HepG2 (cell line): ENCODE measurements around the gene TUBGCP6. TPM values are rescaled to one million over a fixed set of nuclear protein-coding genes. Genes with fewer than 3 reads are reported as not detected.
A peak's percentile ranks its signal among the peaks of the same experiment; 100 is the strongest.

Experiments used
- ATM ChIP-seq: fragments of 450-650 bp; IDR thresholded peaks from 2 replicates; pipeline ENCODE4 v1.7.1; 2017; ENCODE audit warnings: mild to moderate bottlenecking, borderline replicate concordance
- CCDC6 ChIP-seq: sonication (generic); formaldehyde crosslinking; IDR thresholded peaks from 2 replicates; pipeline ENCODE4 v1.8.1; 2022; ENCODE audit warnings: mild to moderate bottlenecking, missing genetic modification reagents, moderate library complexity
- CEBPG ChIP-seq: IDR thresholded peaks from 2 replicates; pipeline ENCODE4 v1.6.1; 2016
- CERS6 ChIP-seq: sonication (generic); formaldehyde crosslinking; IDR thresholded peaks from 2 replicates; pipeline ENCODE4 v1.5.0; 2020; ENCODE audit warnings: missing genetic modification reagents
- HCFC1 ChIP-seq: fragments of 150-350 bp; IDR thresholded peaks from 2 replicates; pipeline ENCODE4 v1.6.1; 2014; ENCODE audit warnings: low read depth, low read length
- IKZF4 ChIP-seq: sonication (generic); formaldehyde crosslinking; IDR thresholded peaks from 2 replicates; pipeline ENCODE4 v1.5.1; 2020; ENCODE audit warnings: borderline replicate concordance, mild to moderate bottlenecking, low read depth, missing genetic modification reagents; ENCODE audit errors: not compliant biosample characterization
- JUNB ChIP-seq: sonication (generic); formaldehyde crosslinking; IDR thresholded peaks from 2 replicates; pipeline ENCODE4 v1.8.0; 2022; ENCODE audit warnings: missing genetic modification reagents, mild to moderate bottlenecking, borderline replicate concordance
- KAT7 ChIP-seq: IDR thresholded peaks from 2 replicates; pipeline ENCODE4 v1.6.1; 2018; ENCODE audit warnings: borderline replicate concordance, missing compliant biosample characterization
- TEAD2 ChIP-seq: sonication (generic); formaldehyde crosslinking; IDR thresholded peaks from 2 replicates; pipeline ENCODE4 v1.9.0; 2021; ENCODE audit warnings: missing genetic modification reagents
- TFAP4 ChIP-seq: sonication (generic); IDR thresholded peaks from 2 replicates; pipeline ENCODE4 v1.6.1; 2016; ENCODE audit warnings: low read depth, borderline replicate concordance
- WIZ ChIP-seq: sonication (generic); formaldehyde crosslinking; IDR thresholded peaks from 2 replicates; pipeline ENCODE4 v1.5.1; 2020; ENCODE audit warnings: mild to moderate bottlenecking, missing genetic modification reagents
- YEATS2 ChIP-seq: sonication (generic); formaldehyde crosslinking; IDR thresholded peaks from 2 replicates; pipeline ENCODE4 v1.4.0; 2020; ENCODE audit warnings: missing genetic modification reagents, borderline replicate concordance
- ZBTB21 ChIP-seq: sonication (generic); formaldehyde crosslinking; IDR thresholded peaks from 2 replicates; pipeline ENCODE4 v1.4.0; 2020; ENCODE audit warnings: missing genetic modification reagents
- ZIK1 ChIP-seq: sonication (generic); formaldehyde crosslinking; IDR thresholded peaks from 2 replicates; pipeline ENCODE4 v1.5.0; 2020; ENCODE audit warnings: mild to moderate bottlenecking, low read depth, missing genetic modification reagents, borderline replicate concordance
- ZNF136 ChIP-seq: sonication (generic); formaldehyde crosslinking; IDR thresholded peaks from 2 replicates; pipeline ENCODE4 v1.8.1; 2022; ENCODE audit warnings: low read depth, mild to moderate bottlenecking, moderate library complexity, missing genetic modification reagents
- ZNF292 ChIP-seq: sonication (generic); formaldehyde crosslinking; IDR thresholded peaks from 2 replicates; pipeline ENCODE4 v1.8.1; 2022; ENCODE audit warnings: mild to moderate bottlenecking, low read depth, missing genetic modification reagents, borderline replicate concordance
- ZNF446 ChIP-seq: sonication (generic); formaldehyde crosslinking; IDR thresholded peaks from 2 replicates; pipeline ENCODE4 v1.5.0; 2020; ENCODE audit warnings: mild to moderate bottlenecking, missing genetic modification reagents
- ZNF451 ChIP-seq: sonication (generic); formaldehyde crosslinking; IDR thresholded peaks from 2 replicates; pipeline ENCODE4 v1.5.0; 2020; ENCODE audit warnings: mild to moderate bottlenecking, missing genetic modification reagents
- ZNF703 ChIP-seq: sonication (generic); formaldehyde crosslinking; IDR thresholded peaks from 2 replicates; pipeline ENCODE4 v1.5.1; 2020; ENCODE audit warnings: missing genetic modification reagents, mild to moderate bottlenecking, moderate library complexity, borderline replicate concordance
- polyA plus RNA-seq, 8 experiments: library from polyadenylated mRNA; depleted of rRNA in 3 of 8; stranded (reverse) in 7 of 8; unstranded in 1 of 8; fragments of >200 nt; fragmentation: Illumina TruSeq in 4 of 8; extraction: Trizol in 4 of 8; gene quantifications; 2 replicates each; pipeline versions ENCODE4 v1.2.1 to v1.2.3, GENCODE V29; 2011 to 2016; ENCODE audit warnings: low read depth in 4 of 8, missing spikeins in 1 of 8, mixed read lengths in 1 of 8; ENCODE audit not compliant: insufficient read depth in 1 of 8
- total RNA-seq, 5 experiments: library from RNA; depleted of rRNA; stranded (reverse); fragments of >200 nt; fragmentation: Illumina TruSeq; extraction: Trizol; gene quantifications; 2 replicates each; pipeline ENCODE4 v1.2.3, GENCODE V29; 2016; ENCODE audit warnings: low read depth in 1 of 5
- TF ChIP-seq, protein P1 (sequence below), 2 experiments: sonication (generic) in 1 of 2; formaldehyde crosslinking in 1 of 2; IDR thresholded peaks; 2 replicates each; pipeline versions ENCODE4 v1.4.0 to v1.6.1; 2018 to 2020; ENCODE audit warnings: missing genetic modification reagents in 2 of 2, borderline replicate concordance in 1 of 2, low read depth in 1 of 2, mild to moderate bottlenecking in 1 of 2, missing biosample characterization in 1 of 2
- TF ChIP-seq, protein P2 (sequence below): IDR thresholded peaks from 2 replicates; pipeline ENCODE4 v1.6.1; 2016; ENCODE audit warnings: missing biosample characterization, missing genetic modification reagents, low read depth

TUBGCP6 gene
- total and polyA plus RNA-seq, 2 of the 13 experiments (the other 11 are each of a cell fraction or from before 2014, with no cell fraction given), result 14.6 to 15.7 TPM

- no peak for TF ChIP-seq IKZF4
- peak; percentile 78; the same call in 1 of the 2 replicates for TF ChIP-seq ZNF451 (CRISPR knock-in tag)
- no peak for TF ChIP-seq JUNB (CRISPR knock-in tag)
- TF ChIP-seq, protein P1, sequence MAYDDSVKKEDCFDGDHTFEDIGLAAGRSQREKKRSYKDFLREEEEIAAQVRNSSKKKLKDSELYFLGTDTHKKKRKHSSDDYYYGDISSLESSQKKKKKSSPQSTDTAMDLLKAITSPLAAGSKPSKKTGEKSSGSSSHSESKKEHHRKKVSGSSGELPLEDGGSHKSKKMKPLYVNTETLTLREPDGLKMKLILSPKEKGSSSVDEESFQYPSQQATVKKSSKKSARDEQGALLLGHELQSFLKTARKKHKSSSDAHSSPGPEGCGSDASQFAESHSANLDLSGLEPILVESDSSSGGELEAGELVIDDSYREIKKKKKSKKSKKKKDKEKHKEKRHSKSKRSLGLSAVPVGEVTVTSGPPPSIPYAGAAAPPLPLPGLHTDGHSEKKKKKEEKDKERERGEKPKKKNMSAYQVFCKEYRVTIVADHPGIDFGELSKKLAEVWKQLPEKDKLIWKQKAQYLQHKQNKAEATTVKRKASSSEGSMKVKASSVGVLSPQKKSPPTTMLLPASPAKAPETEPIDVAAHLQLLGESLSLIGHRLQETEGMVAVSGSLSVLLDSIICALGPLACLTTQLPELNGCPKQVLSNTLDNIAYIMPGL (CRISPR knock-in tag; IDR thresholded peaks at IDR 0.05; ENCODE audit: borderline replicate concordance in 1 of 2, low read depth in 1 of 2), result peak; percentile 49 to 63; a peak in 1 of 4 replicates
- TF ChIP-seq KAT7 (CRISPR knock-in tag), result peak; percentile 84
- no peak for TF ChIP-seq WIZ (CRISPR knock-in tag)
- TF ChIP-seq ZBTB21 (CRISPR knock-in tag), result no peak
- TF ChIP-seq ZNF292 (CRISPR knock-in tag), result peak; percentile 95
- no peak for TF ChIP-seq ZNF703 (CRISPR knock-in tag)
- TF ChIP-seq, protein P2, sequence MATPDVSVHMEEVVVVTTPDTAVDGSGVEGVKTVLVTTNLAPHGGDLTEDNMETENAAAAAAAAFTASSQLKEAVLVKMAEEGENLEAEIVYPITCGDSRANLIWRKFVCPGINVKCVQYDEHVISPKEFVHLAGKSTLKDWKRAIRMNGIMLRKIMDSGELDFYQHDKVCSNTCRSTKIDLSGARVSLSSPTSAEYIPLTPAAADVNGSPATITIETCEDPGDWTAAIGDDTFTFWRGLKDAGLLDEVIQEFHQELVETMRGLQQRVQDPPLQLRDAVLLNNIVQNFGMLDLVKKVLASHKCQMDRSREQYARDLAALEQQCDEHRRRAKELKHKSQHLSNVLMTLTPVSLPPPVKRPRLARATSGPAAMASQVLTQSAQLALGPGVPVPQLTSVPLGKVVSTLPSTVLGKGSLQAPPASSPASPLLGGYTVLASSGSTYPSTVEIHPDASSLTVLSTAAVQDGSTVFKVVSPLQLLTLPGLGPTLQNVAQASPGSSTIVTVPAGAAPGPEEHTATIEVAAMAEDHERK (CRISPR knock-in tag), result no peak
- peak; percentile 46; the same call in 1 of the 2 replicates for TF ChIP-seq ZNF446
- TF ChIP-seq CEBPG (CRISPR knock-in tag), result peak; percentile 27; the same call in 1 of the 2 replicates
- peak; percentile 91 for TF ChIP-seq TFAP4
- no peak for TF ChIP-seq ZIK1 (CRISPR knock-in tag)
- no peak for TF ChIP-seq TEAD2 (CRISPR knock-in tag)
- peak; percentile 71; the same call in 1 of the 2 replicates for TF ChIP-seq CERS6
- TF ChIP-seq YEATS2 (CRISPR knock-in tag), result peak; percentile 67; the same call in 1 of the 2 replicates
- TF ChIP-seq HCFC1, result no peak
- no peak for TF ChIP-seq CCDC6 (CRISPR knock-in tag)
- TF ChIP-seq ATM, result no peak
- TF ChIP-seq ZNF136 (CRISPR knock-in tag), result 0 out of 2 replicates have a peak, but pooled peaks have one; percentile 32
Measured at GRCh38 chr22:50293441-50294318, 48.9 kb upstream of the TUBGCP6 start (continued).
